ENCODE results near the gene APOO.

DNA sequence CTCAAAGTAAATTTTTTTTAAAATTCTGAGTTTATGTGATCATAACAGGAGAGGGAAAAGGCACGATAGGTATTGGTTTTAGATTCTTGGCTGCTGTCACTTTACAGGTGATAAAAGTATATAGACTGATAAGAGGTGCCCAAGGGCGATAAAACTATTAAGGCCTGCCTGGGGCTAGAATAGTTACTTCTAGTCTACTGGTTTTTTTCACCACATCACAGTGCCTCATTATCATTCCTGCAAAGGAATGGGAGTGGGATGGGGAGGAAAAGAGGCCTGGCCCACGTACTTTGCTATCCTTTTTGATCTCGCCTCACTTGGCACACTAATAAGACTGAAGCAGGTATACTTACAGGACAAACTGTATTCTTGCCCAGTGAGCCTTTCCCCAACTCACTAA is 46.7 kb upstream of the APOO start:
- no peak for TF ChIP-seq GATA3 (IDR thresholded peaks at IDR 0.05; ENCODE audit: borderline replicate concordance)
- no peak for TF ChIP-seq SMC3 (IDR thresholded peaks at IDR 0.05)
- TF ChIP-seq FOXS1 (CRISPR knock-in tag; IDR thresholded peaks at IDR 0.05): no peak
- TF ChIP-seq, protein P1, sequence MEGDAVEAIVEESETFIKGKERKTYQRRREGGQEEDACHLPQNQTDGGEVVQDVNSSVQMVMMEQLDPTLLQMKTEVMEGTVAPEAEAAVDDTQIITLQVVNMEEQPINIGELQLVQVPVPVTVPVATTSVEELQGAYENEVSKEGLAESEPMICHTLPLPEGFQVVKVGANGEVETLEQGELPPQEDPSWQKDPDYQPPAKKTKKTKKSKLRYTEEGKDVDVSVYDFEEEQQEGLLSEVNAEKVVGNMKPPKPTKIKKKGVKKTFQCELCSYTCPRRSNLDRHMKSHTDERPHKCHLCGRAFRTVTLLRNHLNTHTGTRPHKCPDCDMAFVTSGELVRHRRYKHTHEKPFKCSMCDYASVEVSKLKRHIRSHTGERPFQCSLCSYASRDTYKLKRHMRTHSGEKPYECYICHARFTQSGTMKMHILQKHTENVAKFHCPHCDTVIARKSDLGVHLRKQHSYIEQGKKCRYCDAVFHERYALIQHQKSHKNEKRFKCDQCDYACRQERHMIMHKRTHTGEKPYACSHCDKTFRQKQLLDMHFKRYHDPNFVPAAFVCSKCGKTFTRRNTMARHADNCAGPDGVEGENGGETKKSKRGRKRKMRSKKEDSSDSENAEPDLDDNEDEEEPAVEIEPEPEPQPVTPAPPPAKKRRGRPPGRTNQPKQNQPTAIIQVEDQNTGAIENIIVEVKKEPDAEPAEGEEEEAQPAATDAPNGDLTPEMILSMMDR (IDR thresholded peaks at IDR 0.05): no peak
- TF ChIP-seq, protein P2, sequence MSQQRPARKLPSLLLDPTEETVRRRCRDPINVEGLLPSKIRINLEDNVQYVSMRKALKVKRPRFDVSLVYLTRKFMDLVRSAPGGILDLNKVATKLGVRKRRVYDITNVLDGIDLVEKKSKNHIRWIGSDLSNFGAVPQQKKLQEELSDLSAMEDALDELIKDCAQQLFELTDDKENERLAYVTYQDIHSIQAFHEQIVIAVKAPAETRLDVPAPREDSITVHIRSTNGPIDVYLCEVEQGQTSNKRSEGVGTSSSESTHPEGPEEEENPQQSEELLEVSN (IDR thresholded peaks at IDR 0.05; ENCODE audit: borderline replicate concordance, low read depth): no peak
- TF ChIP-seq, protein P3, sequence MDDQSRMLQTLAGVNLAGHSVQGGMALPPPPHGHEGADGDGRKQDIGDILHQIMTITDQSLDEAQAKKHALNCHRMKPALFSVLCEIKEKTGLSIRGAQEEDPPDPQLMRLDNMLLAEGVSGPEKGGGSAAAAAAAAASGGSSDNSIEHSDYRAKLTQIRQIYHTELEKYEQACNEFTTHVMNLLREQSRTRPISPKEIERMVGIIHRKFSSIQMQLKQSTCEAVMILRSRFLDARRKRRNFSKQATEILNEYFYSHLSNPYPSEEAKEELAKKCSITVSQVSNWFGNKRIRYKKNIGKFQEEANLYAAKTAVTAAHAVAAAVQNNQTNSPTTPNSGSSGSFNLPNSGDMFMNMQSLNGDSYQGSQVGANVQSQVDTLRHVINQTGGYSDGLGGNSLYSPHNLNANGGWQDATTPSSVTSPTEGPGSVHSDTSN (IDR thresholded peaks at IDR 0.05): no peak
- no peak for TF ChIP-seq POLR2A (IDR thresholded peaks at IDR 0.05; ENCODE audit: low read length)
- no peak for TF ChIP-seq CEBPB (IDR thresholded peaks at IDR 0.05)
- TF ChIP-seq, protein P4, sequence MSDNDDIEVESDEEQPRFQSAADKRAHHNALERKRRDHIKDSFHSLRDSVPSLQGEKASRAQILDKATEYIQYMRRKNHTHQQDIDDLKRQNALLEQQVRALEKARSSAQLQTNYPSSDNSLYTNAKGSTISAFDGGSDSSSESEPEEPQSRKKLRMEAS (IDR thresholded peaks at IDR 0.05): no peak
- TF ChIP-seq ZC3H11A (IDR thresholded peaks at IDR 0.05): no peak
